GM21515 (cell line): Measurements from ENCODE around the gene CTTNBP2.

ENCODE experiments used
- ATAC-seq: cut with Tn5 transposase; IDR thresholded peaks from one replicate; pipeline ENCODE4 v1.9.1; 2021; ENCODE audit not compliant: unreplicated experiment

CTTNBP2 gene

GRCh38 chr7:117690147-117690546 lies 183.1 kb downstream of the CTTNBP2 start:
- ATAC-seq, result no peak

GRCh38 chr7:117689406-117689805 lies 183.8 kb downstream of the CTTNBP2 start:
- ATAC-seq, result no peak

- ATAC-seq, result no peak
Observed at GRCh38 chr7:117688126-117688525, 185.1 kb downstream of the CTTNBP2 start.

DNA sequence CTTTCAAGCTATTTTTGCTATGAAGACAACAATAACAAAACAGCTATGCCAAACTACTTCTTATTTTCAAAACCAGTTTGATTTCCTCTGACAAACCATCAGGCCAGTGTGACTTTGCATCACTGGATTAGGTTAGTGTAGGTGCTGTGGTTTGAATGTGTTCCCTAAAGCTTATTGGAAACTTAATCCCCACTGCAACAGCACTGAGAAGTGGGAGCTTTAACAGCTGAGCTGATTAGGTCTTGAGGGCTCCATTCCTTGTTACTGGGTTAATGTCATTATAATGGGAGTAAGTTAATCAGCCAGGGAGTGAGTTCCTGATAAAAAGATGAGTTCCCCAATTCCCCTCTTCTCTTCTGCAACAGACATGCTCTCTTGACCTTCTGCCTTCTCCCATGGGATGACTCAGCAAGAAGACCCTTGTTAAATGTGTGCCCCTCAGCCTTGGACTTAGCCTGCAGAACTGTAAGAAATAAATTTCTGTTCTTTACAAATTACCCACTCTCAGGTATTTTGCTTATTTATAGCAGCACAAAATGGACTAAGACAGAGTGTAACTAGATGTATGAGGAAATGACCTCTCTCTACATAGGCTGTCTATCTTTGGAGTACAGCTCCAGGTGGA lies 186.8 kb downstream of the CTTNBP2 start:
- ATAC-seq, result no peak

- no peak for ATAC-seq
Observed at GRCh38 chr7:117685795-117686194, 187.4 kb downstream of the CTTNBP2 start.

GRCh38 chr7:117683430-117684175 lies 189.6 kb downstream of the CTTNBP2 start:
- ATAC-seq, result no peak

DNA sequence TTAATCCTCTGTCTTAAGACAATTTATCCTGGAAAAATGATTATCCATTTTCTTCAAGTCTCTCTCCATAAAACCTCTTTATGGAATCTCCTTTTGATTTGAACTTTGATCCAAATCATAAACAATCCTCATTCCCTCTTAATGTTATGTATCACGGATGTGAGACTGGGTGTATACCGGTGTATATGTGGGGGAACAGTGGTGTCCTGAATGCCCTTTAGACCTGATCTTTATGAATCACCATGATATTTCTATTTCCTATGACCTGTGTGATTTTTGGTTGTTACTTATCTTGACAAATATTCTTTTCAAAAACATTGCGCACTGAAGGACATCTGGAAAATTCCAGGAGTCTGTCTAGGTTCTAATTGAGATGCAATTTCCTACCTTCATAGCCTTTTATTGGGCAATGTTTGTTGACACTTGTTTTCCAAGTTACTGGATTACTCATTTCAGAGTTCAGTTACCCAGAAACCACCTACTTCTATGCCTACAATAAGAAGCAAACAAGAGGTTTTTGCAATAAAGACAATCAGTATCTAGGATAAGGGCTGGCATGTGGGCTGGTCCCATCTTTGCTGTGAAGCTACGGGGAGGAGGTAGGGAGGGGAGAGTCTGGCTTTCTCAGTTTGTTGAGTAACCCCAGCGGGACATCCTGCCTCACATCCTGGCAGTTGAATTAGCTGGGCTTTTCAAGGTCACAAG lies 190.4 kb downstream of the CTTNBP2 start:
- no peak for ATAC-seq

GRCh38 chr7:117679120-117679519 lies 194.1 kb downstream of the CTTNBP2 start:
- no peak for ATAC-seq

GRCh38 chr7:117675497-117676435 lies 197.5 kb downstream of the CTTNBP2 start:
- no peak for ATAC-seq

- no peak for ATAC-seq
Observed at GRCh38 chr7:117674617-117675016, 198.6 kb downstream of the CTTNBP2 start.

DNA sequence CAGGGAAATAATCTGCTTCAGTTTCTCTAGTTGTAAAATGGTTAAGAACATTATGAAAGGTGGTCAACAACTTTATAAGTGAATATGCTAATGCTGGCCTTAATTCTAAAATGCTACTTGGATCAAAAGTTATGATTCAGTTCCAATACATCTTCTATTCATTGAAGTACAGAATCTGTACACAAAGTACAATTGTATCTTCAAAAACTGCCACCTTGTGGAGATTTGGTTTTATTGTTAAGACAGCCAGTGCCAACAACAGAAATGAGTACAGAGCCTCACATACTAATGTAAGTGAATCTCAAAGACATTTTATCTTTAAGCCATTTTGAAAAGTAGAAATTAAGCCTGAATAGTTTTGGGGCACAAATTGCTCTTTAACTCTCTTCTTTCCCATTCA lies 199.4 kb downstream of the CTTNBP2 start:
- no peak for ATAC-seq

GRCh38 chr7:117673367-117673766 lies 199.9 kb downstream of the CTTNBP2 start:
- ATAC-seq, result no peak

DNA sequence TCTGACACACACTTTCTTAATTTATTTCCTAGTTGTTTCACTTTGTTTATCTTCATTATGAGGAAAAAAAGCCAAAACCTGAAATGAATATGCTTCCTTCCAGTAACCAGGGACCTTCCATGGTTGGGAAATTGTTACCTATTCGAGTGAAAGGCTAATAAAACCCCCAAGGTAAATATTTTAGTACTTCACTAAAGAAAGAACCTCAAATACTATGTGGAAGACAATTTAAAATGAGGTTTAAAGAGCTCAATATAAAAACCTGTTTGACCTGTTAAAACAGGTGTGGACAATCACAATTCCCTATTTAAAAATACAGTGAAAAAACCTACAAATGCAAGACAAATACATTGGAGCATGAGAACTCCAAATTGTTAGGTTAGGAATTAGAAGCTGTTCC lies 200.8 kb downstream of the CTTNBP2 start:
- ATAC-seq, result no peak

DNA sequence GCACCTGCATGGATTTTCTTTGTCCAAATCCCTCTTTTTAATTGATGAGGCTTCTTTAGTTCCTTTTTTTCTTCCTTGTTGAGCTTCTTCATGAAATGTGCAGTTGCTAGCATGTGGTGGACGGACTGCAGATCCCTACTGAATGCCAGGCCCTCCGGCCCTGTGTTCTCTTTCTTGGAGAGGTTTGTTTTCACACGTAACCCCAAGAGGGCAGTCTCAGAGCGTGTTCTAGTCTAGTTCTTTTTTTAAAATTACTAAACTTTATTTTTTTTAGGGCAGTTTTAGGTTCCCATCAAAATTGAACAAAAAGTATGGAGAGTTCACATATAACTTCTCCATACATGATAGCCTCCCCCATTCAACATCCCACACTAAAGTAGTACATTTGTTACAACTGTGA lies 203.4 kb downstream of the CTTNBP2 start:
- ATAC-seq, result no peak

DNA sequence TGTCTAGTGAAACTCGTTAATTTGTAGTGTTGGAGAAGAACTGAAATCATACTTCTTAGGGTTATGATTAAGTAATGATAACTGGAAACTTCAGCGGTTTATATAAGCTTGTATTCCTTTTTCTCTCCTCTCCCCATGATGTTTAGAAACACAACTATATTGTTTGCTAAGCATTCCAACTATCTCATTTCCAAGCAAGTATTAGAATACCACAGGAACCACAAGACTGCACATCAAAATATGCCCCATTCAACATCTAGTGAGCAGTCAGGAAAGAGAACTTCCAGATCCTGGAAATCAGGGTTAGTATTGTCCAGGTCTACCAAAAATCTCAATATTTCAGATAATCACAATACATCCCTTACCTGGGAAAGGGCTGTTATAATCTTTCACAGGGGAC lies 205.8 kb downstream of the CTTNBP2 start:
- ATAC-seq, result no peak

DNA sequence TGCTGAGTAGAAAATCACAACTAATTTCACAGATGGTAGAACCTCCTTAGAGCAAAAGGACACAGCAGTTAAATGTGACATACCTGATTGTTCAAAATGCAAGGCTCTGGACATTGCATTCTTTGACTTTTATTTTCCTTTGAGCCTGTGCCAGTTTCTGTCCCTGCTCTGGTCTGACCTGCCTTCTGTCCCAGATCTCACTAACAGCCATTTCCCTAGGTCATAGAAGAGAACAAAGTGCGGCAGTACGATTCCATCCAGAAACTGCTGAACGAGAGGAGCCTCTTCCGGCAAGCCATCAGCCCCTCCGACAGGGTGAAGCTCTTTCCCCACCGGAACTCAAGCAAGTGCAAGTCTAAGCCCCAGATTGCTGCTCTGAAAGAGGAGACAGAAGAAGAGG lies 206.6 kb downstream of the CTTNBP2 start:
- no peak for ATAC-seq

DNA sequence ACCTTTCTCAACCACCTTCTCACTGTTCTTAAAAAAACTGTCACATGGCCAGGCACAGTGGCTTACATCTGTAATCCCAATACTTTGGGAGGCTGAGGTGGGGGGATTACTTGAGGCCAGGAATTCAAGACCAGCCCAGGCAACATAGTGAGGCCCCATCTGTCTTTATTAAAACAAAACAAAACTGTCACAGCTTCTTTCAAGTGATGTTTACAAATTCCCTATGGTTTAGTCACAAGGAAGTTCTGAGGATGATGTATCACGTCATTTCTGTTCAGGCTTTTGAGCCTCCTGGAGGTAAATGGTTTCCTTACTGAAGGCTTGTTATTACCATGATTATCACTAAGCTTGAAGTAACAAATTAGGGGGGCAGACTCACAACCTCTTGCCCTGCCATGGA lies 207.2 kb downstream of the CTTNBP2 start:
- no peak for ATAC-seq

DNA sequence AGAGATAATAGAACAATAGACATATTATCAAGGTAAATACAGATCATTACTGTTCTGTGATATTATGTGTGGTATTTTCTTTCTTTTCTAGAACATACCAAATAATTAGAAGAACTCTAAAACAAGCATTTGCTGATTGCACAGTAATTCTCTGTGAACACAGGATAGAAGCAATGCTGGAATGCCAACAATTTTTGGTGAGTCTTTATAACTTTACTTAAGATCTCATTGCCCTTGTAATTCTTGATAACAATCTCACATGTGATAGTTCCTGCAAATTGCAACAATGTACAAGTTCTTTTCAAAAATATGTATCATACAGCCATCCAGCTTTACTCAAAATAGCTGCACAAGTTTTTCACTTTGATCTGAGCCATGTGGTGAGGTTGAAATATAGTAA lies 207.9 kb downstream of the CTTNBP2 start:
- no peak for ATAC-seq

GRCh38 chr7:117664047-117664446 lies 209.2 kb downstream of the CTTNBP2 start:
- ATAC-seq, result no peak

DNA sequence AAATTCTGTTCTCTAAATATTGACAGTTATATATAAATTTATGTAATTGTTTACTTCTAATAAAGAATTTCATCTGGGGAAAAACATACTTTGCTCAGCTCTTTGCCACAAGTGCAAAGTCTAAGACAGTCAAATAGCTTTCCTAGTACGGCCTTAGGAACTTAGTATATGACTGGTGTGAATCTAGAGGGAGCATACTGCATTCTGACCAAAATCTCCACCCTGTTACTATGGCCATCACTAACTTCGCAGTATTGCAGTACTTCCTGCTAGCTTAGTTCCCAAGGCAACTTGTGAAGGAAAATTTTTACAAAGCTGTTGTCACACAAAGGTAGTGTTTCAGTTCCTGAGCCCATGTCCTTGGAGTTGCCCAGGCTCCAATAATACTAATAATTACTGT lies 211.9 kb downstream of the CTTNBP2 start:
- no peak for ATAC-seq
